Esophagus squamous epithelium (tissue), 4 donors: ENCODE results near the gene ALDH1A2.

ENCODE experiments used
- POLR2A ChIP-seq, 4 donors: fragments of 450-650 bp; IDR thresholded peaks; one replicate each; pipeline ENCODE4 v1.6.1; 2017; ENCODE audit warnings: antibody characterized with exemption in 4 of 4, mild to moderate bottlenecking in 4 of 4, moderate library complexity in 3 of 4
- TF ChIP-seq, protein P1 (sequence below), 6 experiments: fragments of 450-650 bp in 4 of 6; fragments of 200-600 bp in 2 of 6; sonication (generic) in 2 of 6; IDR thresholded peaks; one replicate each; pipeline ENCODE4 v1.5.1; 2016 to 2019; ENCODE audit warnings: antibody characterized with exemption in 6 of 6, mild to moderate bottlenecking in 4 of 6, moderate library complexity in 4 of 6

- TF ChIP-seq, protein P1, sequence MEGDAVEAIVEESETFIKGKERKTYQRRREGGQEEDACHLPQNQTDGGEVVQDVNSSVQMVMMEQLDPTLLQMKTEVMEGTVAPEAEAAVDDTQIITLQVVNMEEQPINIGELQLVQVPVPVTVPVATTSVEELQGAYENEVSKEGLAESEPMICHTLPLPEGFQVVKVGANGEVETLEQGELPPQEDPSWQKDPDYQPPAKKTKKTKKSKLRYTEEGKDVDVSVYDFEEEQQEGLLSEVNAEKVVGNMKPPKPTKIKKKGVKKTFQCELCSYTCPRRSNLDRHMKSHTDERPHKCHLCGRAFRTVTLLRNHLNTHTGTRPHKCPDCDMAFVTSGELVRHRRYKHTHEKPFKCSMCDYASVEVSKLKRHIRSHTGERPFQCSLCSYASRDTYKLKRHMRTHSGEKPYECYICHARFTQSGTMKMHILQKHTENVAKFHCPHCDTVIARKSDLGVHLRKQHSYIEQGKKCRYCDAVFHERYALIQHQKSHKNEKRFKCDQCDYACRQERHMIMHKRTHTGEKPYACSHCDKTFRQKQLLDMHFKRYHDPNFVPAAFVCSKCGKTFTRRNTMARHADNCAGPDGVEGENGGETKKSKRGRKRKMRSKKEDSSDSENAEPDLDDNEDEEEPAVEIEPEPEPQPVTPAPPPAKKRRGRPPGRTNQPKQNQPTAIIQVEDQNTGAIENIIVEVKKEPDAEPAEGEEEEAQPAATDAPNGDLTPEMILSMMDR (IDR thresholded peaks at IDR 0.05) = no peak
- TF ChIP-seq POLR2A (IDR thresholded peaks at IDR 0.05) = no peak
Observed at GRCh38 chr15:58083526-58083925, 18.0 kb upstream of the ALDH1A2 start.
